ENCODE data around the gene HECW1.

Gene HECW1

DNA sequence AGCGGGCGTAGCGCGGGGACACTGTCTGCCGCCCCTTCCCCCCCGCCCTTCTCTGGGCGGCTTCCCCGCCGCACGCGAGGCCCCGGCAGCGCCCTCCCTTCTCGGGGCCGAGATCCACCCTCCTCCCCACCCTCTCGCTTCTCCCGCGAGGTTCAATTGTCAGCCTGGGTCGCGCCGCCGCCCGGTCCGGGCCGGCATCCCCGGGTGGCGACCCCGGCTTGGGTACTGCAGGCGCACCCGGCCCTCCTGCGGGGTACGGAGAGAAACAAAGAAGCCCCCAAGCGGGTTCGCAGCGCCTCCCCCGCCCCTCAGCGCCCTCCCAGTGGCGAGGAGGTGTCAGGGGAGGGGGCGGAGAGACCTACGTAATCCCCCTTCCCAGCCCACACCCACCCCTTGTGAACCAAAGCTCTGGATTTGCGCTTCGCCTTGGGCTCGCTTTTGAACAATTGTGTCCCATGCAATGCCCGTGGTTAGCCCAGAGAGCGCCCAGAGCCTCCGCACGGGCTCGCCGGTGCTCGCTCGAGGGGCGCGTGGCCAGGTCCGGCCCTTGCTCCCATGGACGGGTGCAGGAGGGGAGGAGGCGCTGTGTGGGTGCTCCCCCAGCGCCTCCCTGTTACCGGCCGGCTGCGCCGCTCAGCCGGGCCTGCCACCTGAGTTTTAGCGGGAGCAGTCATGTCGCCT is 634 bp downstream of the HECW1 start:
- peak; percentile 75 for DNase-seq

DNA sequence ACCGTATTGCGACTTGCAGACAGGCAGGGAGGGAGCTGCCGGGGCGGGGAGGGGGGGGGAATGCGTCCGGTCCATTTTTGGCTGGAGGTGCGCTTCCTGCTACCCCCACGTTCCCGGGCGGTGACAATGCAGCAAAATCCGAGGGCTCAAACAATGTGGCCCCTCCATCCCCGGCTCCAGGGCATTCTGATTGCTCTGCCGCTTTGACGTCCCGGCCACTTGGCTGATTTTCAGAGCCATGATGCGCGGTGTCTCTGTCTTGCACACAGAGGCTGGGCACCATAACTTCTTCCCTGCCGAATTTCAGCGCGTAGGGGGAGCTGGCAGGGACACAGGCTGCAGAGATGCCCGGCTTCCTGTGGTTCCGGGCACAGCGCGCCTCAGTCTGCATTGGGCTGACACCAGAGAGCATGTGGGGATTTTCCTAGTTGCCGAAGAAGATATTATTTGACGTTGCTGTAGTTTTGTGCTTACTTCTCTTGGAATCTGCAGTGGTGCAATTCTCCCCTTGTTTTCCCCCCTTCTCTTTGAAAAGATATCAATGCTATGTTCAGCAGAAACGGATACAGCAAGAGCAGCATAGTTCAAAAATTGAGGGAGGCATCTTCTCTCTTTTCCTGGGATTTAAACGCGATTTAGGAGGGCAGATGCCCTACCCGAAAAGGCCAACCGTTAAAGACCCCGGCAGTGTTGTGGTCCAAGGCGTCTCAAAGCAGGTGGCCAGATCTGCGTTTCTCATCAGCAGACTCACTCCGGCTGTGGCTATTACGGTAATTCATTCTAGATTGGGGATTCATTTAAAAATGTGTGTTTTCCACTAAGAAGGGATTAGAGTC is 1.4 kb downstream of the HECW1 start:
- peak; percentile 28 for DNase-seq

DNA sequence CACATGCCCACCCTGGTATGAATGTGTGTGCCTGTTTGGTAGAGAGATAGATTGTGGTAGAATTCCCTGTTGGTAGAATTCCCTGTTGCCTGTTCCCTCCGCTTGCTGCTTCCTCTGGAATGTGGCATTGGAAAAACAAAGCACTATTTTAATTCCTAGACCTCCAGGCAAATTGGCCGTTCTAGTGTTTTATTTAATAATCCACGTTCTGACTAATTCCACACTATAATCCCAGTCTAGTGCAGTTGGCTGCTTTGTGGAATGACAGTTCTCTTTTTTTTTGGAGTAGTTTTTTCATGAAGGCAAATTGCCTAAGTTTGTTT is 2.0 kb downstream of the HECW1 start:
- DNase-seq, result peak; percentile 60

DNA sequence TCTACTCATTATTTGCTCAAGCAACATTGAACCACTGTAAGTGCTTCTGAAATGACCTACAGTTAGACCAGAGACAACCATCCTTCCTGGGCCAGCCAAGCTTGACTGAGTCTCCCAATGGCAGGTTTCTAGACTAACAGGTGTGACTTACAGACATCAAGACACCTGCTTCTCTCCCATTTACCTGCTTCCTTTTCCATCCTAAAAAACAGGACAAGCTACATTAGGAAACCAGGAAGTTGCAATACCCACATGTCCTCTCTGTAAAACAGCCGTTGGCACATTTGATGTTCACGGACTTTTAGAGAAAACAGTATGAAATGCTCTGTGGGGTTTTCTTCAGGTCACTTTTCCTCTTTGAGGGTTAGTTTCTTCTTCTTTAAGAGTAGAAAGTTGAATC is 4.0 kb downstream of the HECW1 start:
- no peak for DNase-seq

DNA sequence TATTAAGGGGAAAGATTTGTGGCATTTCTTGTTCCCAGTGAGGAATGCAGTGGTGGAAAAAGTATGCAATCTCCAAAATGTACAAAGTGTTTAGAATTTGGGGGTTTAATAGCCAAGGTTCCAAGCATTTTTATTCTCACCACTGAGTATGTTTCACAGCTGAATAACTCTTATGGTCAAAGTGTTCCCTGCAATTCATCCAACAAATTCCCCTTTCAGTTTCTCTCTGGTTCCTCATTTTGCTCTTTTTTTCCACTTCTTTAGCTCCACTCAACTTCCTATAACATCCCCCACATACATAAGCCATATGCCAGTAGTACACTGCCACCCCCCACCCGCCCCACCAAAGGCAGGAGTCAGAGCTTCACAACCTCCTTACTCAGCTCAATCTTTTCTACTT is 4.6 kb downstream of the HECW1 start:
- peak; percentile 81 for DNase-seq

DNA sequence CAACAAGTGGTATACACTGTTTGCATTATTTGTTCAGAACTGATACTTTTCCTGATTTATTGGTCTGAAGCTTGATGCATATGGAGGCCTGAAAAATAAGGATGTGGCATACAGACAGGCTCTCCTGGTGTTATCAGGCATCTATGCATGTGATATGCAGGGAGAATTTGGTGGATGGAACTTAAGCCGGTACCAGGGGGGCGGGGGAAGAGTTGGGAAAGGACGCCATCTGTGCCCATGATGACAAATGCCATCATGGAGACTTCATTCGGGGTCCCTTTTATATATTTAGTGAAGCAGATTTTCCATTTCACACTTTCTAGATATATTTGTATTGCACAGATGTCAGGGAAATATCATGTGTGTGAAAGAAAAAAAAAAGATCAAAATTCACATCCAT is 5.4 kb downstream of the HECW1 start:
- DNase-seq, result no peak

DNA sequence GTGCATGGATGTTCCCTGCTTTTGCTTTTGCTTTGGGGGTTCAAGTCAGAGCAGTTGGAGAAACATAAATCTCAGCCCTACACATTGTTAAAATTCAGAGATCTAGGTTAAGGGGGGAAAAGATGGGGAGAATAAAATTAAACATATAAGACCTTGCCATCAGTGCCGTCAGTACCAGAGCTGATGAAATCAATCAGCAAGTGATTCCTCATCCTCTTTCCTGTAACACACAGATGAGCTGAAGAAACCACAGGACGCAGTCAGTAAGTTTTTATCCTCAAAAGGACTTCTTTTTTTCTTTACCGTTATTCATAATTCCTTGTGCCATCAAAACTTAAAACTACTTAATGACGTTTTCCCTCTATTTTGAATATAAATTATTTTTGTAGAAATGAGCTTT is 5.9 kb downstream of the HECW1 start:
- DNase-seq, result peak; percentile 49

DNA sequence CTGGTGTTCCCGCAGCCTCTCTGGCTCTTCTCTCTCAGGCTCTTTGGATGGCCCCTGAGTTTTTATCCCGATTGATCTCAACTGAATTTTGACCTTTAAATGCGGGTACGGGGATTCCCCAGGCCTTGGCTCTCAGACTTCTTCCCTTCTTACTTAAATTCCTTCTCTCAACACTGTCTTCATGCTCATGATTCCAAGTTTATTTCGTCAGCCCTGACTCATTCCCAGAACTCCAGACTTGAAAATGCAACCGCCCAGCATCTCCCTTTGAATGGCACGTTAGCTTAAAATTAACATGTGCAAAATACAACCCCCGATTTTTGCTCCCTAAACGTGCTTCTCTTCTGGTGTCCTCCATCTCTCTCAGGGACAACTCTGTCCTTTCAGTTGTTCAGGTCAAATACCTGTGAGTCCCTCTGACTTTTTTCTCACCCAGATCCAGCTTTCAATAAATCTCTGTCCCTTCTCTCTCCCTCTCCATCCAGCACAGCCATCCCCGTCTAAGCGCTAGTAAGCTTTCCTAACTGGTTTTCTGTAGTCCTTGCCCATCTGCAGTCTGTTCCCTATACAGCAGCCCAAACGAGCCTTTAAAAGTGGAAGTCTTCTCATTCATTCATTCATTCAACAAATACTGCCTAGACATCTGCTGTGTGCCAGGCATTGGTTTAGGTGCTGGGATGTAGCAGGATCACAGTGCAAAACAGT is 7.1 kb downstream of the HECW1 start:
- peak; percentile 94 for DNase-seq

DNA sequence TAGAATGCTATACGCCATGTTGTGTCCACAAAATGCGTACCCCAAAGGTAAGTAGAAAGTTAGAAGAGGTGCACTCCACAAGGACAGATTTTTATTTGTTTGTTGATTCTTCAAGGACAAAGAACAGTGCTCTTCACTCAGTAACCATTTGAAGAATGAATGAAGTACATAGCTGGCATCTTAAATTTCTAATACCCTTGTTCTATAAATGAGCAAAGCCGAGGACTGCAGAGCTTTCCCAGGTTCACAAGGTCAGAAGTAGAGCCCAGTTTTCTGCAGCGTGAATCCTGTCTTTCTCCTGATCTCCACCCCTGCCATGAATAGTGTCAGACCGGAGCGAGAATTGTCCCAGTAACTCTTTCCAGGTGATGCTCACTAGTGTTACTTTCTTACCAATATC is 9.5 kb downstream of the HECW1 start:
- no peak for DNase-seq

DNA sequence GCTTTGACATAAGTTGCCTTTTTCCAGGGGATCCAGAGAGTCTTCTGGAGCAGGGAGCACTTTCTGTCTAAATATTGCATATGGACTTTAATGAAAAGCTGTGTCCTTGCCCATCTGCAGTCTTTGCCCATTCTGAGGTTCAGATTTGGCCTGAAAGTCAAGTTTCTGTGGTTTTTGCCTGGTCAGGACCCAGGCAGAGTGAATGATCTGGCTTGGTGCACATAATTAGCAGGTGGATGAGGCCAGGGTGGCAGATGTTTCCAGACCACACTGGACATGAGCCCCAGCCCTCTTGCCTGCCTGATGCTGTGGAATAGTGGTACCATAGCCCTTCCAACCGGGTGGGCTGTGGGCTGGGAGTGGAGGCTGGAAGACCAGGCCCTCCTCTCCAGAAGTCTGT is 11.0 kb downstream of the HECW1 start:
- no peak for DNase-seq

DNA sequence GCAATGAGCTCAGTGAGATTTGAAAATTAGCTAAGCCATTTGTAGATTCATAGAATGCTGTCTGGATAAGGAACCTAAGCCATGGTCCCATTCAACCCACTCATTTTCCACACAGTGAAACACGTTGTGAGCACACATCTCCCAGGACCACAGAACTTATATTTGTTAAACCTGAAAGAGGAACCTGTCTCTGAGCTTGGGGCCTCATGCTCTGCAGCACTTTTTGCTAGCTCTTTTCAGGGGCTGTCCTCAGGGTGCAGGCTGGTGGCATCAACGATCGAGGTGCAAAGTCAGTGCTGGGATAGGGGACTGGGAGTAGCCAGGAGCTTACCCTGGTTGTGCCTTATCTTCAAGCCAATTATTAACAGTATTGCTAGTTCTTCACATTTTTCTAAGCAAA is 11.9 kb downstream of the HECW1 start:
- no peak for DNase-seq

DNA sequence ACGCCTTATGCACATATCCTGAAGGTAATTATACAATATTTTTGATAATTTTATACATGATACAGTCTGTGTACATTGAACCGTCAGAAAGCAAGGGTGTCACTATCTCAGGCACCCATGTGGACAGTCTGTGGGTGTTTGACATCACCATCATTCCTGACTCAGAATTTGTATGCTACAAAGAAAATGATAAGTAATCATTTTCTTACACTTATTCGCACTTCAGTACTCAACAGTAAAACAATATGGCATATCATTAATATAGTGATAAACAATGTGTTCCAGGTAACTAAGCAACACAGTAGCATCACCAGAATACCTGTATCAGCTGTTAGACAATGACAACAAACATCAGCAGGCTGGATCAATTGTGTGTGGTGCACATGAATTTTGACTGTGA is 17.9 kb downstream of the HECW1 start:
- DNase-seq, result no peak

DNA sequence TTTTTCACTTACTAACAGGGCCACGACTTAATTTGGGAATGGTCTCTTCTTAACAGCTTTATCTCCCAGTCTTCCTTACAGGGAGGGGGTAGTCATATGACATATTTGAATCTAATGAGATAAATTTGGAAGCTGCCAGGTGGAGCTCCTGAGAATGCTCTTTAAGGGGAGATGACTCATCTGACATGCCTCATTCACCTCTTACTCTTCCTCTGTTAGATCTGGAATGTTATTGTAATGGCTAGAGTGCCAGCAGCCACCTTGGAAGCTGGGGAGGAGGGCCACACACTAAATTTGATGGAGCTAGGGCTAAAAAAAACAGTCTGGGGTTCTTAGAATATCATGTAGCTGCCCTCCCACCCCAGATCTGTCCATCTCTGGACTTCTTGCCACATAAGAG is 22.7 kb downstream of the HECW1 start:
- peak; percentile 33 for DNase-seq

DNA sequence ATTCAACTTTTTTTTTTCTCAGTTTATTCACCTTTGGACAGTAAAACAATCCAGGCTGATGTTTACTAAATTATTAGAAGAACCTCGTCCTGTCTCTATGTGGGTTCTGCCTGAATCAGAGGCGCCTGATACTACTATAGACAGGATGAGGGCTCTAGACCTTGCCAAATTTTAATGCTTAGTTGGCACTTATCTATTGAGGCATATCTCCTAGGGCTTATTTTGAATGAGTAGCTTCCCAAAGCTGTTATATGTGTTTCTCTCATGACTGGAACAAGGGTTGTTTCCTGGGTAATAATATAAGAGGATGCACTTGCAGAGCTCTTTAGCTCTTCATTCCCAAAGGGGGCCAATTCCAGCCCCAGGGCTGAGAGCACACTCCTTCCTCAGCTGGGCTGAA is 23.6 kb downstream of the HECW1 start:
- no peak for DNase-seq

DNA sequence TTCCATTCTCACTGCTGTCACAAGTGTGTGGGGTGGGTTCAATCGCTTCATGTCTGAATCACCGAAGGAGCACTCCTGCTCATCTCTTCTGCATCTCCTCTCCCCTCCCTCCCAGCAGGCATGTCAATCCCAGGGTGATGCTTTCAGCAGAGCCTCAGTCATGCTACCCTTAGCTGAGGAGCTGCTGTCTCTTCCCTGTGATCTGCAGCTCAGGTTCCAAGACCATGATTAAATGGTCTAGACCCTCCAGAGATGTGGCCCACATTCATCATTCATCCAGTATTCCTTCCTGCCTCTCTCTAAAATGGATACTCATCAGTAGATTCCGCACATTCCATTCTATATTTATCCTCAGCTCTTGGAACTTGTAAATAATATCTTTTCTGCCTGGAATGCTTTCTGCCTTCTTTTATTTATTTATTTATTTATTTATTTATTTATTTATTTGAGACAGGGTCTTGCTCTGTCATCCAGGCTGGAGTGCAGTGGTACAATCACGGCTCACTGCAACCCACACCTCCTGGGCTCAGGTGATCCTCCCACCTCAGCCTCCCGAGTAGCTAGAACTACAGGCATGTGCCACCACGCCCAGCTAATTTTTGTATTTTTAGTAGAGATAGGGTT is 24.8 kb downstream of the HECW1 start:
- DNase-seq, result peak; percentile 88

DNA sequence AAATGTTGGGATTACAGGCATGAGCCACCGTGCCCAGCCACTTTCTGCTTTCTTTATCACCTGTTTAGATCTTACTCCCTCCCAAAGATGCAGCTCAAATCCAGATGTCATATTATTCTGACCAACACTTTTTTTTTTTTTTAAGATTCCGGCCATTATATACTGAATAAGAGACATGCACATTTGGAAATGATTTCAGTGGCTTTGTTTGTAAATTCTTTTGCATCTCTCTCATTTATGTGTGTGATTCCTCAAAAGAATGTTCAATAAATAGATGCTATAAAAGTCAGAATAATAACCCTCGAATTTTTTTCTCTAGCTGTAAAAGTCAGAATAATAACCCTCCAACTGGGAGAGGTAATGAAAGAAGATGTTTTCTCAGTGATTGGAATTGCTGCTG is 25.4 kb downstream of the HECW1 start:
- peak; percentile 60 for DNase-seq

DNA sequence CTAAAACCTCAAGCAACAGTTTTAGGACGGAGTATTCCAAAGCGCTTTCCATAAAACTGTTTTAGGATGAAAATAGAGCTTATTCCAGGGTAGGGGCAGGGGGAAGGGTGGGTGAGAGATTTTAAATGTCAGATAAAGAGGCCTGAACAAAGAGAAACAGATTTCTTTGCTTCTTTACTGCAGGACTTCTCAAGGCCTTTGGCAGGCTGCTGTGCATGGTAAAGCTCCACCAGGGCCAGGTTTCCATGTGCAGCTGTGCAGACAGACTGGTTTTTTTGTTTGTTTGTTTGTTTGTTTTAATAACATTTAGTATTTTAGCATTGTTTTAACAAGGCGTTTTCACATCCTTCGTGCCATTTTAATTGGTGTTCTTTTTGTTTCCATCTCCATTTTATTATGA is 26.3 kb downstream of the HECW1 start:
- DNase-seq, result no peak

DNA sequence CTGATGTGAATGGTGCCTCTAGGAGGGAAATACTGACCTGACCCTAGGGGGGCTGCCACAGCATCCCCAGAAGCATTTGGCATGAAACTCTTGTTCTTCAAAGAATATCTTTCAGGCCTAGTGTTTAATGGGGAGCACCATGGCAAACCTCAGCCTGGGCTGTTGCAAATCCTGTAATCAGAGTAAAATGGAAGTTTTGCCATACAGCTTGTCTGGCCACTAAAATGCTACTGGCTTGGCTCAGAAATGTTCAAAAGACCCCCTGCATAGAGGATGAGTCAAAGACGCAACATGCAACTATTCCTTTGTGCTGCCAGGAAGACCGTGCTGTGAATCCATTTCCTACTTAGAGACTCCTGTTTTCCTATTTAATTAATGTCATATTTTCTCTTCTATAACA is 26.7 kb downstream of the HECW1 start:
- DNase-seq, result peak; percentile 97

DNA sequence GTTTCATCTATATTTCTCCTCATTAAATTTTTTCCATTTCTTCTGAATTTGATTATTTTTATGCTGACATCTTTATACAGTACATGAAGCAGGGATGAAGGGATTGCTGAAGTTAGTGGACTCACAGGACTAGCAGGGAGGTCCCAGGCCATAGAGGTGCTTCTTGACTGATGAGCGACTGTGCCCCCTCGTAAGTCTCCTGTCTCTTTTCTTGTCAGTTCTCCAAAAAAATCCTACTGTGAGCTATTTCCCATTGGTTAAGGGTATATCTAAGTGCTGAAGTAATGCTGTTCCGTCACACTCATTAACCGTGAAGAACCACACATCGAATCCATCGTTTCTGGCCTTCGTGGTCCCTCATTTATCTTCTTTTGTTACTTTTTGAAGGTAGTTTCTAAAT is 27.7 kb downstream of the HECW1 start:
- DNase-seq, result no peak

DNA sequence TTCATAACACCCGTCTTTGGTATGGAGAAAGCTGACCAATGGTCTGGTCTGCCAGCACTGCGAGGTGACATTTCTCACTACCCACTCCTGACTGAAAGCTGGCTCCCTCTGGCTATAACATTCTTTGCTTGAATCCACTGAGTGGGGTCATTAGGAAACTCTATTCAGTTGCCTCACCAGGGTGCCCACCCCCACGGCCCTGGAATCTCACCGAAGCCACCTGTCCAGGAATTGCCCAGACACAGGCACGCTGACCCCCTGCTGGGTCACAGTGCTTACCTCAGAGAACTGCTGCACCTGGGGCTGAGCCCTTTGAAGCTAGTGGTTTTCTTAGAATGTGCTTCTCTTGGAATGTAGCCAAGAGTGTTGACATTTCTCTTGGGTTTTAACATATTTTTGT is 28.6 kb downstream of the HECW1 start:
- DNase-seq, result no peak

DNA sequence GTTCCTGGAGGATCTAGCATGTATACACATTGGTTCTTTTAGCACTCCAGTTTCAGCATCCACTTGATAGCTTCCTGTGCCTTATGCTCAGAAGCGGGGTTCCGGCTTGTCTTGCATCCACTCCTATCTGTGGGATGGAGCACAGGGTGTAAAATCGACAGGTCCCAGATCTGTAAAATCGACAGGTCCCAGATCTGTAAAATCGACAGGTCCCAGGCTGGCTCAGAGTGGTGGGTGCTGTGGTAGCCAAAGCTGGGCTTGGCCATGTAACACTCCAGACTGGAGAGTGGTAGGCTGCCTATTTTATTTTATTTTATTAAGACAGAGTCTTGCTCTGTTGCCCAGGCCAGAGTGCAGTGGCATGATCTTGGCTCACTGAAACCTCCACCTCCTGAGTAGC is 30.3 kb downstream of the HECW1 start:
- no peak for DNase-seq

DNA sequence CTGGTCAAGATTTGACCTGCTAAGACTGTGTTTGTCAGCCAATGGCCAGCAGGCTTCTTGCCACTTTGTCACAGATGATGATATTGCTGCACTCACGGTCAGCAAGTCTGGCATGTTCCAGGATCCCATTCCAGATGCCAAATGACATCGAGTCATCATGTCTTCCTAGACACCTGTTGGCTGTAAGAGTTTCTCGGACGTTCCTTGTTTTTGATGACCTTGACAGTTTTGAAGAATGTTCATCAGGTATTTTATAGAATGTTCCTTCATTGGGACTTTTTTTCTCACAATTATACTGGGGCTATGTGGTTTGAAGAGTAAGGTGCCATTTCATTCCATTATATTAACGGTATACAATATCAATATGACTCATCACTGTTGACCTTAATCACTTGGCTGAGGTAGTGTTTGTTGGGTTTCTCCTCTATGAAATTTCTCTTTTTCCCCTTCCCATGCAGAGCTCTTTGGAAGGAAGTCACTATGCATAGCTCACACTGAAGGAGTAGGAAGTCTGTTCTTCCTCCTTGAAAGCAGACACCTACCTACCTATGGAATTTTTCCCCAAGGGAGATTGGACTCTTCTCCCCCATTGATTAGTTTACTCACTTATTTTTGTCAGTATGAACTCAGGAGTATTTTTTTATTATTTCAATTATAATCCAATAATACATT is 31.6 kb downstream of the HECW1 start:
- DNase-seq, result no peak

Measured in fibroblast of skin of back (primary cell).